A673 (cell line): Measurements from ENCODE around the gene SSR2. TPM values are rescaled to one million over a fixed set of nuclear protein-coding genes. Genes with fewer than 3 reads are reported as not detected.

Experiments
- BruUV-seq: library from RNA; stranded (reverse); fragments of 400-500 nt; replicated peaks from 2 replicates; lab custom pipeline; 2021; lab: Mats Ljungman, UMichigan
- CTCF ChIA-PET: fragments of 300-600 bp; sonication (Branson Sonifier 250); formaldehyde crosslinking; loops from one replicate; lab custom pipeline; 2022; ENCODE audit warnings: antibody characterized with exemption; lab: Charles Lee
- POLR2A ChIA-PET: fragments of 300-600 bp; sonication (Branson Sonifier 250); formaldehyde crosslinking; loops from one replicate; lab custom pipeline; 2022; ENCODE audit warnings: antibody characterized with exemption; ENCODE audit not compliant: low non-redundant PET; lab: Charles Lee
- DNase-seq: peaks from one replicate; pipeline ENCODE4 v3.0.0-alpha.2; 2015; ENCODE audit warnings: low spot score
- H3K27ac ChIP-seq: fragments of 200-600 bp; sonication (generic); 2 replicates; pipeline ENCODE4 v1.5.1; 2016; ENCODE audit warnings: mixed run types, low read depth, mild to moderate bottlenecking, mixed read lengths, antibody characterized with exemption, low read length; ENCODE audit not compliant: poor library complexity, severe bottlenecking
- H3K27me3 ChIP-seq: fragments of 200-600 bp; sonication (generic); replicated peaks from 2 replicates; pipeline ENCODE4 v1.6.1; 2017; ENCODE audit warnings: mixed run types, low read depth, mild to moderate bottlenecking, mixed read lengths, antibody characterized with exemption, low read length; ENCODE audit not compliant: insufficient read depth, poor library complexity
- H3K36me3 ChIP-seq: fragments of 200-600 bp; sonication (generic); 2 replicates; pipeline ENCODE4 v1.6.1; 2016; ENCODE audit warnings: mixed run types, mild to moderate bottlenecking, mixed read lengths, antibody characterized with exemption, low read length; ENCODE audit not compliant: insufficient read depth, poor library complexity, severe bottlenecking
- H3K4me1 ChIP-seq: fragments of 200-600 bp; sonication (generic); 2 replicates; pipeline ENCODE4 v1.6.1; 2017; ENCODE audit warnings: mixed run types, mild to moderate bottlenecking, mixed read lengths, antibody characterized with exemption, low read length; ENCODE audit not compliant: insufficient read depth, poor library complexity, severe bottlenecking
- H3K4me3 ChIP-seq: fragments of 200-600 bp; sonication (generic); 2 replicates; pipeline ENCODE4 v1.5.1; 2016; ENCODE audit warnings: low read depth, mixed run types, mild to moderate bottlenecking, mixed read lengths, low read length; ENCODE audit not compliant: poor library complexity, severe bottlenecking
- H3K9me3 ChIP-seq: fragments of 200-600 bp; sonication (generic); 2 replicates; pipeline ENCODE4 v1.6.1; 2016; ENCODE audit warnings: mixed run types, low read depth, mild to moderate bottlenecking, mixed read lengths, antibody characterized with exemption, low read length; ENCODE audit not compliant: poor library complexity, severe bottlenecking
- EZH2 ChIP-seq: fragments of 200-600 bp; sonication (generic); IDR thresholded peaks from 2 replicates; pipeline ENCODE4 v1.6.1; 2017; ENCODE audit warnings: borderline replicate concordance, low read depth, mild to moderate bottlenecking, mixed read lengths, antibody characterized with exemption, low read length; ENCODE audit not compliant: poor library complexity, severe bottlenecking
- intact Hi-C: fragments of 100-400 bp; cut with micrococcal nuclease; formaldehyde crosslinking; loops from one replicate; pipeline ENCODE4 v1.10.0; 2022; ENCODE audit not compliant: unreplicated experiment
- total RNA-seq: library from RNA; stranded (reverse); gene quantifications from 2 replicates; pipeline ENCODE4 v1.2.3, GENCODE V29; 2021
- TF ChIP-seq, protein P1 (sequence below): fragments of 300-800, 200-600 bp; sonication (generic); conservative IDR thresholded peaks from 2 replicates; pipeline ENCODE4 v1.5.1; 2017; ENCODE audit warnings: low read depth, mild to moderate bottlenecking, antibody characterized with exemption, low read length, moderate library complexity, mixed read lengths

SSR2 gene
- total RNA-seq, 1 experiment from 2014 or later, result 233 TPM

DNA sequence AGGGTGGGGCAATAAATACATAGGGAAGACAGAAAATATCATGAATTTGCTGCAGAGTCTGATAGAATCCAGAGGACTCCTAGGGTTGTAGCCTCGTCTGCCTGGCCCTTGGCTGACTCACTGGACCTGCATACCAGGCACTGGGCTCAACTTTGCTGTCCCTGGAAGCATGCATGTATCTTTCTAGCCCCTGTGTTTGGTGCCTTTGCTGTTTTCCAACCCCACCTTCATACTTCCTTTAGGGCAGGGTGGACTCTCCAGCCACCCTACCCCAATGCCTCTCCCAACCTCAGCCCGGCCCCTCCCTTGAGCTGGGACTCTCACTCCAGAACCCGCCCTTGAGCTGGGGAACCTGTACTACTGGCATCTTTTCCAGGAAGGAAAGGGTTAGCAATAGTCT, 41.4 kb upstream of the SSR2 start:
- Histone ChIP-seq H3K4me1 (peaks cover 11% of the 10 kb centered on the region), H3K9me3 (no peaks in the 10 kb centered on the region), H3K27ac (no peak overlapping the region), H3K27me3 (no peaks in the 10 kb centered on the region), H3K4me3 (no peak overlapping the region), H3K36me3 (no peaks in the 10 kb centered on the region)
- intact Hi-C loops, result no loop called here
- no peak for DNase-seq
- POLR2A ChIA-PET, result no interaction called here
- no TSS peak for BruUV-seq
- TF ChIP-seq, protein P1, sequence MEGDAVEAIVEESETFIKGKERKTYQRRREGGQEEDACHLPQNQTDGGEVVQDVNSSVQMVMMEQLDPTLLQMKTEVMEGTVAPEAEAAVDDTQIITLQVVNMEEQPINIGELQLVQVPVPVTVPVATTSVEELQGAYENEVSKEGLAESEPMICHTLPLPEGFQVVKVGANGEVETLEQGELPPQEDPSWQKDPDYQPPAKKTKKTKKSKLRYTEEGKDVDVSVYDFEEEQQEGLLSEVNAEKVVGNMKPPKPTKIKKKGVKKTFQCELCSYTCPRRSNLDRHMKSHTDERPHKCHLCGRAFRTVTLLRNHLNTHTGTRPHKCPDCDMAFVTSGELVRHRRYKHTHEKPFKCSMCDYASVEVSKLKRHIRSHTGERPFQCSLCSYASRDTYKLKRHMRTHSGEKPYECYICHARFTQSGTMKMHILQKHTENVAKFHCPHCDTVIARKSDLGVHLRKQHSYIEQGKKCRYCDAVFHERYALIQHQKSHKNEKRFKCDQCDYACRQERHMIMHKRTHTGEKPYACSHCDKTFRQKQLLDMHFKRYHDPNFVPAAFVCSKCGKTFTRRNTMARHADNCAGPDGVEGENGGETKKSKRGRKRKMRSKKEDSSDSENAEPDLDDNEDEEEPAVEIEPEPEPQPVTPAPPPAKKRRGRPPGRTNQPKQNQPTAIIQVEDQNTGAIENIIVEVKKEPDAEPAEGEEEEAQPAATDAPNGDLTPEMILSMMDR, result no peak
- no peak for TF ChIP-seq EZH2
- CTCF ChIA-PET, result no interaction called here

GRCh38 chr1:156060937-156061636, 40.3 kb upstream of the SSR2 start, which contains the start of gene RAB25:
Gene RAB25, plus strand, starts transcription at chr1:156061160. Its CDS starts 241 bp downstream, at chr1:156061401.
- intact Hi-C loops, result no loop called here

DNA sequence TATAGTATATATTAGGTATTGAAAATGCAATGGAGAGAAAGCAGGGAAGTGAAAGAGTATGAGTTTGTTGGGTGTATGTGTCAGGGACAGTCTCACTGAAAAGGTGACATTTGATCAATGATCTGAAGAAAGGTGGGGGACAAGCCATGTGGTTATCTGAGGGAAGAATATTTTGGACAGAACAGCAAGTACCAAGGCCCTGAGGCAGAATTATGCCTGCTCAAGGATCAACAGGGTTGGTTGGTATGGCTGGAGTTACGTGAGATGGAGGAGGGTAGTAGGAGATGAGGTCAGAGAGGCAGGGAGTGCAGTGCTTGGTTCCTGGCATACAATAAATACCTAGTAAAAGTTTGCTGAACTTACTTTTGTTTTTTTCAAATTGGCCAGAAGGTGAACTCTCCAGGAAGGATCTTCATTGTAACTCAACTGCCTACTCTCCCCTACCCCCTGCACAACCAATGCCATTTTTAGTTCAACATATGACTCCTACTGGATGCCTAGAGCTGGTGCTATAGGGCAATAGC, 35.6 kb upstream of the SSR2 start:
- Histone ChIP-seq H3K27ac (no peak overlapping the region), H3K9me3 (no peaks in the 10 kb centered on the region), H3K4me1 (peaks cover 18% of the 10 kb centered on the region), H3K36me3 (peaks cover 2% of the 10 kb centered on the region), H3K27me3 (no peaks in the 10 kb centered on the region), H3K4me3 (no peak overlapping the region)
- no peak for DNase-seq
- ChIA-PET POLR2A (no interaction called here), CTCF (no interaction called here)
- BruUV-seq, result no TSS peak
- TF ChIP-seq EZH2, result no peak
- TF ChIP-seq, protein P1, result no peak
- intact Hi-C loops, result no loop called here

More at GRCh38 chr1:156060937-156061636, 40.3 kb upstream of the SSR2 start, which contains the start of gene RAB25:
- Histone ChIP-seq H3K9me3 (no peaks in the 10 kb centered on the region), H3K4me1 (peaks cover 13% of the 10 kb centered on the region), H3K4me3 (no peak within 1 kb of the TSS), H3K36me3 (no peaks in the 10 kb centered on the region), H3K27me3 (no peaks in the 10 kb centered on the region), H3K27ac (peak within 1 kb of the TSS; percentile 64)
- BruUV-seq, result no TSS peak
- POLR2A ChIA-PET, result interaction anchor here (0.6 to 0.7 kb wide), 2 partner anchors 53 to 316 kb away, joined by 3 read pairs; no protein-coding TSS in a partner anchor
- TF ChIP-seq, protein P1, result no peak
- TF ChIP-seq EZH2, result no peak
- CTCF ChIA-PET, result interaction anchor here (0.6 kb wide), 1 partner anchor 13 kb away, joined by 3 read pairs; no protein-coding TSS in a partner anchor
- peak; percentile 71 for DNase-seq
